ENCODE measurements around the gene ALKBH7. TPM values are rescaled to one million over a fixed set of nuclear protein-coding genes. Genes with fewer than 3 reads are reported as not detected.

Gene ALKBH7
- total RNA-seq, 6 experiments from 2014 or later, result 40.8 to 60.7 (median 47.9) TPM

DNA sequence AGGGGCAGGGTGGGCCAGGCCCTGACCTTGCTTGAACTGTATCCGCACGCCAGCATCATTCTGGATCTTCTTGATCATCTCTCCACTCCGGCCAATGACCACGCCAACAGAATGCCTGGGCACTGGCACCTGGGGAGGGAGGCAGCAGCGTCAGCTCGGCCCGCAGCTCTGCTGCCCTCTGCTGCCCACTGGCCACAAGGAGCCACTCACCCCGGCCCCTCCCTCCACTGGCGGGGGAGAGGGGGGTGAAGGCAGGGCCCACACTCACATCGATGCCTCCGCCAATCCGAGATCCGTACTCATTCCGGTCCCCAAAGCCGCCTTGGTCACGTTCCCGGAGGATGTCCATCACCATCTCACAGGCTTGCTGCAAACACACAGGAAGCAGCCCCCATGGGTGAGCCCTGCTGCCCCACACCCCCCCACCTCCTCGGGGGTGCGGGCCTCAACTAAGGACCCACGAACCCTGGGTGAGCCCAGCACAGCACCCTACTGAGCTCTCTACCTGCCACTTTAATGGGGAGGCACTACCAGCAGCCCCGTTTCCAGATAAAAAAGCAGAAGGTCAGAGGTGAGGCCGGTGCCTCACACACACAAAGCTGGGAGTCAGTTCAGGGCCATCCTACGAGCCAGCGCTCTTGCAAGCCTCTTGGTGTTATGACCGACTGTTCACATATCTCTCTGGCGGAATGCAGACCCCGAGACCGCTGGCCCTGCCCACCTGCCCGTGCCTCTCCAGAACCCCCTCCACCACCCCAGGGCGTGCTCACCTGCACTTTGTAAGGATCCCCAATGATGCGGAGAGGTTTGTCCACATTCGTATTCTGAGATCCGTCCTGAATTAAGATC, 45.3 kb downstream of the ALKBH7 start:
- Mint-ChIP-seq H3K4me3 (no peak overlapping the region), H3K36me3 (ENCODE audit: low read depth) (peaks cover 18% of the 10 kb centered on the region), H3K9me3 (no peaks in the 10 kb centered on the region), H3K27me3 (ENCODE audit: insufficient read depth) (peaks cover 1% of the 10 kb centered on the region; the same call in 1 of the 2 replicates), H3K27ac (no peak overlapping the region), H3K4me1 (ENCODE audit: low read depth) (peaks cover 11% of the 10 kb centered on the region)
- no peak for DNase-seq
- TF ChIP-seq, protein P1, sequence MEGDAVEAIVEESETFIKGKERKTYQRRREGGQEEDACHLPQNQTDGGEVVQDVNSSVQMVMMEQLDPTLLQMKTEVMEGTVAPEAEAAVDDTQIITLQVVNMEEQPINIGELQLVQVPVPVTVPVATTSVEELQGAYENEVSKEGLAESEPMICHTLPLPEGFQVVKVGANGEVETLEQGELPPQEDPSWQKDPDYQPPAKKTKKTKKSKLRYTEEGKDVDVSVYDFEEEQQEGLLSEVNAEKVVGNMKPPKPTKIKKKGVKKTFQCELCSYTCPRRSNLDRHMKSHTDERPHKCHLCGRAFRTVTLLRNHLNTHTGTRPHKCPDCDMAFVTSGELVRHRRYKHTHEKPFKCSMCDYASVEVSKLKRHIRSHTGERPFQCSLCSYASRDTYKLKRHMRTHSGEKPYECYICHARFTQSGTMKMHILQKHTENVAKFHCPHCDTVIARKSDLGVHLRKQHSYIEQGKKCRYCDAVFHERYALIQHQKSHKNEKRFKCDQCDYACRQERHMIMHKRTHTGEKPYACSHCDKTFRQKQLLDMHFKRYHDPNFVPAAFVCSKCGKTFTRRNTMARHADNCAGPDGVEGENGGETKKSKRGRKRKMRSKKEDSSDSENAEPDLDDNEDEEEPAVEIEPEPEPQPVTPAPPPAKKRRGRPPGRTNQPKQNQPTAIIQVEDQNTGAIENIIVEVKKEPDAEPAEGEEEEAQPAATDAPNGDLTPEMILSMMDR (IDR thresholded peaks at IDR 0.05), result peak; percentile 62

DNA sequence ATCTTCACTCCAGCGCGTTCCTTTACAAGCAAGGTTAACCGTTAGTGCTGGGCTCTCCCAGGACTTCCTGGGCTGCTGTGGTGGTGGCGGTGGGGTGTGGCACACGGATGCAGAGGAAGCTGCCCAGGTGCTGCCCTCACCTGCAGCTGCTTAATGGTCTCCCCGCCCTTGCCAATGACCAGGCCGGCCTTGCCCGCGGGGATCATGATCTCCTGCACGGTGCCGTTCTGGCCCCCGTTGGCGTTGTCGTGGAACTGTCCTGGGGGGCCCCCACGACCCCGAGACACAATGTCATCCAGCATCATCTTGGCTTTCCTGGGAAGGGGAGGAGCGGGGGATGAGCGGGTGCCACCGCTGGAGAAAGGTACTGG, 46.0 kb downstream of the ALKBH7 start:
- Mint-ChIP-seq H3K36me3 (ENCODE audit: low read depth) (peaks cover 18% of the 10 kb centered on the region), H3K4me1 (ENCODE audit: low read depth) (peaks cover 17% of the 10 kb centered on the region), H3K27me3 (ENCODE audit: insufficient read depth) (peaks cover 1% of the 10 kb centered on the region; the same call in 1 of the 2 replicates), H3K4me3 (no peak overlapping the region), H3K9me3 (no peaks in the 10 kb centered on the region), H3K27ac (no peak overlapping the region)
- TF ChIP-seq, protein P1 (IDR thresholded peaks at IDR 0.05), result no peak
- DNase-seq, result no peak

DNA sequence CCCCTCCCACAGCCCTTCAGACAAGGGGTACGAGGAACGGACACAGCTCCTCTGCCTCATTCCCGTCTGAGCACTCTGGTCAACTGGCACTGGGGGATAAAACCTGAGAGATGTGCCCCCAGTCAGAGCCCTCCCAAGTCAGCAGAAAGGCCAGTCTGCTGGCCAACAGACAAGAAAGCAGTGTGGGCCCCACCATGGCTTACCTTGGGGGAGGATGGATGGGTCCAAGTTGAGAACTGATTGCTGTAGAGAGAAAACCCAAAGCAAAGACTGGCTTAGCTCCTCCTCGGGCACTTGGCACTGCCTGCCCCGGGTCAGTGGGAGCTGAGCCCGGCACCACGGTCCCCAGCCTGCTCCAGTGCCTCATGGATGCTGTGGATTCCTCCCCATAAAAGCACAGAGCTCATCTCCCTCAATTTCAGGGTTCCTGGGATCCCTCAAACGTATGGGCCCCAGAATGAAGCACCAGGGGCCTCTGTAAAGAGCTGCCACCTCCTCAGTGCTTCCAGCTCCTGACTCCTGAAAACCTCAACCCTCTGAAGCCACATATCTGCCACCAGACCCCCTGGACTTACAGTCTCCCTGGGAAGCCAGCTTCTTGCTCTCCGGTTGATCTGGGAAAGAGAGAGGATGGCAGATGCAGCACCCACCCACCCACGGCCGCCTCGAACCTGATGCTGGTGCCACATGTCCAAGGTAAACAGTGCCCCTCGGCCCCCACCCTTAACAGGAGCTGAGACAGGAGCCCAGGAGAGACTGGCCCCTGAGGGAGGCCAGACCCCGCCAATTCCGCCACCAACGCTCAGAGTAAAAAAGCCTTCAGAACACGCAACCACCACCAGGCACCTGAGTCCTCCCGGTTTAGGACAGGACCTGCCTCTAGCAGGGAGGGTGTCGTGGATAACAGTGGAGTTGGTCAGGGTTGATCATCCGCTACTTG, 48.8 kb downstream of the ALKBH7 start:
- DNase-seq, result no peak
- H3K4me3 Mint-ChIP-seq, result no peak overlapping the region
- TF ChIP-seq, protein P1 (IDR thresholded peaks at IDR 0.05), result no peak
- peaks cover 5% of the 10 kb centered on the region; the same call in 1 of the 2 replicates for H3K27me3 Mint-ChIP-seq (ENCODE audit: insufficient read depth)
- peak overlapping the region; percentile 34; the same call in 1 of the 2 replicates for H3K27ac Mint-ChIP-seq
- peaks cover 23% of the 10 kb centered on the region for H3K36me3 Mint-ChIP-seq (ENCODE audit: low read depth)
- no peaks in the 10 kb centered on the region for H3K9me3 Mint-ChIP-seq
- peaks cover 26% of the 10 kb centered on the region for H3K4me1 Mint-ChIP-seq (ENCODE audit: low read depth)

DNA sequence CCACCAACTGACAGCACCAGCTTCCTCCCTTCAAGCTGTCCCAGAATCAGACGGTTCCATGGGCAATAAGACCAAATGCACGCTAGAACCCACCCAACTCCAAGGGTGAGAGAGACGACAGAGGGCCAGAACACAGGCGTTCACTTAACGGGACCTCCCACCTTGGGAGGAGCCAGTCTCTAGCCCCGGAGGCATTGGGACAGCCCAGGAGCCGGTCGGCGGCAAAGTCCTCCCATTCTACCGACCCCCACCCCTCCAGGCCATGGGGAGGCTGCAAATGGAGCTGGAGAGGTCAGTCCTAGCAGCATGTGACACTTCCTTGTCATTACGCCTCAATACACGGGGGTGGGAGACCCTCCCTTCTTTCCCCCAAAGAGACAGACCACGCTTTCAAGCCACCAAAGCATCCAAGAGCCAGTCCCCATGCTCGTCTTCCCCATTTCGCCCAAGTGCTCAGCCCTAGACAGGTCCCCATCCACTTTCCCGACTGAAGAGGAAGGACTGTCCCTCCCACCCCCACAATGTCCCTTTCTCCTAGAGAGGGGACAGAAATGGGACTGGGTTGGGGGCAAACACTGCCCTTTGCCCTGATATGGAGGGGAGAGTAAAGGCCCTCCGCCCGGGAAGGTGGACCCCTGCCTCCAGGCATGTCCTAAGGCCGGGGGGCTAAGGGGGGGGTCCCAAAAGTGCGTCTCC, 51.1 kb downstream of the ALKBH7 start:
- TF ChIP-seq, protein P1 (IDR thresholded peaks at IDR 0.05), result no peak
- Mint-ChIP-seq H3K4me3 (peak overlapping the region; percentile 96), H3K27ac (peak overlapping the region; percentile 71), H3K27me3 (ENCODE audit: insufficient read depth) (peaks cover 5% of the 10 kb centered on the region; the same call in 1 of the 2 replicates), H3K4me1 (ENCODE audit: low read depth) (peaks cover 26% of the 10 kb centered on the region), H3K36me3 (ENCODE audit: low read depth) (peaks cover 23% of the 10 kb centered on the region), H3K9me3 (no peaks in the 10 kb centered on the region)
- DNase-seq, result peak; percentile 44

All from HFFc6 (cell line).